ENCODE measurements around the gene COL6A2.

GRCh38 chr21:46069719-46070279 is 28.1 kb upstream of the COL6A2 start:
- TF ChIP-seq CTCF (conservative IDR thresholded peaks at IDR 0.05; ENCODE audit: low read depth in 2 of 2), result no peak
- no peak for TF ChIP-seq REST (IDR thresholded peaks at IDR 0.05; ENCODE audit: unreplicated experiment)
- no peak for TF ChIP-seq NANOG (IDR thresholded peaks at IDR 0.05; ENCODE audit: borderline replicate concordance)
- no peak for TF ChIP-seq EZH2phosphoT487 (IDR thresholded peaks at IDR 0.05; ENCODE audit: unreplicated experiment)
- no peak for TF ChIP-seq EZH2 (IDR thresholded peaks at IDR 0.05; ENCODE audit: low read depth, unreplicated experiment)
- TF ChIP-seq POLR2AphosphoS5 (IDR thresholded peaks at IDR 0.05; ENCODE audit: low read depth), result no peak
- no peak for TF ChIP-seq ETS1 (IDR thresholded peaks at IDR 0.05)
- no peak for TF ChIP-seq CREB1 (CRISPR knock-in tag; IDR thresholded peaks at IDR 0.05; ENCODE audit: low read depth)
- no peak for TF ChIP-seq JUNB (IDR thresholded peaks at IDR 0.05; ENCODE audit: unreplicated experiment)
- TF ChIP-seq ZNF331 (CRISPR knock-in tag; IDR thresholded peaks at IDR 0.05; ENCODE audit: low read depth), result no peak
- TF ChIP-seq ZNF114 (CRISPR knock-in tag; IDR thresholded peaks at IDR 0.05), result no peak

Measured in GM23338 (cell line).